ENCODE data around the gene GOLGA2.

The GOLGA2 gene

DNA sequence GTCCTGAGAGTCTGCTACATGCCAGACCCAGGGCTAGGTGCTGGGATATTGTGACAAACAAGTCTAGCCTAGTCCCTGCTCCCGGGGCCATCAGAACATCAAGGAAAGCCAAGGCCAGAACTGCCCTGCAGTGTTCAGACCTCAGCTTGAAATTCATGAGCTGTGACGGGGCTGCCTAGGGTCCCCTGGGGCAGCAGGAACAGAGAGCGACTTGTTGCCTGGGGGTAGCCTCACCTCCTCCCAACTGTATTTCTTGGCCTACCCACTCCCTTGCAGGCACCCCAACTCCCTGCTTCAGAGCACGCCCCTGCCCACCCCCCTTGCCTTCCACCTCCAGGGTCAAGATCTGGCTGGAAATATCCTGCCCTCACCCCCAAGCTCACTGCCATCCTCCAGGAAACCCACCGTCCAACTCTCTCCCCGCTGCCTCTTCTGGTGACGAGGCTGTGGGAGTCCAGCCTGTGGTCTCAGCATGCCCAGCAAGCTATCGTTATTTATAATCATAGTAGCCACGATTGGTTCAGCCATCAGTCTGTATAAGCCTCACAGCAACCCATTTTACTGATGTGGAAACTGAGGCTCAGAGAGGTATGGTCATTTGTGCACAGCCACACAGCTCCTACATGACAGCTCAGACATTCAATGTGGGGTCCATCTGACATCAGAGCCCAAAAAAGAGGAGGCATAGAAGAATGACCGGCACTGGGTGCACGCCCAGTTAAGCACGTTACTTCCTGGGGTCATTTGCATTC lies 61.9 kb downstream of the GOLGA2 start:
- no peak for DNase-seq (ENCODE audit: low read depth)

DNA sequence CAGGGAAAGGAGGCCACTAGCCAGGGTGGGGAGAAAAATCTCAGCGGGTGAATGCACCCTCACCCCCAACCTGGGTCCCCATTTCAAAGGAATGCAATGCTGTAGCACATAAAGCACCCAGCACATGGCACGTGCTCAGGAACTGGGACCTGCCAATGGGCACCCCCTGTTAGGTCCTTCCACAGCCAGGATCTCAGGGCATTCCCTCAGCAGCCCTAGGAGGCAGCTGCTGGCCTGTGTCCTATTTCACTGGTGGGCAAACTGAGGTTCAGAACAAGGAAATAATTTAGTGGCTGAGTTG lies 63.9 kb downstream of the GOLGA2 start:
- DNase-seq (ENCODE audit: low read depth): no peak

DNA sequence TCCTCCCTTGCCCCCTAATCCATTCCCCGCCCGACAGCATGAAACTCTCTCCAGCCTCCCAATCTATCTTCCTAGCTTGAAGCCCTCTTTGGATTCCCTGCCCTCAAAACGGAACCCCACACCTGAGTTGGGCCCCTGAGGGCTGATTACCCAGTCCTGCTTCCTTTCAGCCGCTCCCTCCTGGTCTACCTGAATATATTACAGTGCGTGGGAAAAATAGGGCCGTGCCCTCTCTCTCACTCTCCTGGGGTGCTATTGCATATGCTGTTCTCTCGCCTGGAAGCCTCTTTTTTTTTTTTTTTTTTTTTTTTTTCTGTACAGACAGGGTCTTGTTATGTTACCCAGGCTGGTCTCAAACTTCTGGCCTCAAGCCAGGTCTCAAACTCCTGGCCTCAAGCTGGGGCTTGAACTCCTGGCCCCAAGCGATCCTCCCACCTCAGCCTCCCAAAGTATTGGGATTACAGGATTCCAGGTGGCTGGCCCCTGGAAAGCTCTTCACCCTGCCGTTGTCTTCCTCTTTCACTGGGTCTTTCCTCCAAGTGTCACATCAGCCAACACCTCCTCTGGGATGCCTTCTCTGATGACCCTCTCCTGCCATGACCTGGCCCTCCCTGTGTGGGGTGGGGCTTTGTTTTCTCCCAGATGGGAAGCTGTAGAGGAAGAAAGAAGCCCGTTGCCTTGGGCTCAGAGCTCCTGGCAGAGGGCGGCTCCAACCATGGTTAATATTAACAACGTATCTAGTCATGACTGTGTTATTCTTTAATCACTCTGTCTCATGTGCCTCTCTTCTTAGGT lies 64.4 kb downstream of the GOLGA2 start:
- DNase-seq (ENCODE audit: low read depth): no peak

DNA sequence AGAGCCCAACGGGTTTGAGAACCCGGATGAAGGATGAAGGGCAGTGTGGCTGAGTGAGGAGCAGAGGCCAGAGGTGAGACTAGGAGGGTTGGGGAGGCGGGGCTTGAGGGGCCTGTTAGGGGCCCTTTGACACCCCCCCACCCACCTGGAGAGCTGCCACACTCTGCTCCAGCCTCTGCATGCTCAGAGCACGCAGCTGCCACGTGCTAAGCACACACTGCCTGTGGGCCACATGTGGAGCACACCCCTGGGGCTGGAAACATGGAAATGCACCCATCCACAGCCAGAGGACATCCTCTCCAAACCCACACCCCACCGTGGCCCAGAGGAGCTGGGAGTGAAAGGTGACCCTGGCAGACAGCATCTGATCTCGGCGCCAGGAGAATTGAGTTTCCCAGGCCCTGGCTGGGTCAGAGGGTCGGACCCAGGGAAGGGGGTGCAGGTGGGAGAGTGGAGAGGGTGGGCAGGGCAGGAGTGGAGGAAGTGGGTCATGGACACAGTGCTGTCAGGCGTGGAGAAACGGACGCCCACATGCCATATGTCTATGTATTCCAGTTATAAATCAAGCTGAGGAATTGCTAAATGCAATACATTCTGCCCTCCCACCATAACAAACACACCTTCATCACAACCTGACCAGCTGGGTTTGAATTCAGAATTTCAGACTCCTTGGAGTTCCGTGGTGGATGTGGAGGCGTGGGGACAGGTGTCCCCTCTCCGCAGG lies 66.7 kb downstream of the GOLGA2 start:
- no peak for DNase-seq (ENCODE audit: low read depth)

DNA sequence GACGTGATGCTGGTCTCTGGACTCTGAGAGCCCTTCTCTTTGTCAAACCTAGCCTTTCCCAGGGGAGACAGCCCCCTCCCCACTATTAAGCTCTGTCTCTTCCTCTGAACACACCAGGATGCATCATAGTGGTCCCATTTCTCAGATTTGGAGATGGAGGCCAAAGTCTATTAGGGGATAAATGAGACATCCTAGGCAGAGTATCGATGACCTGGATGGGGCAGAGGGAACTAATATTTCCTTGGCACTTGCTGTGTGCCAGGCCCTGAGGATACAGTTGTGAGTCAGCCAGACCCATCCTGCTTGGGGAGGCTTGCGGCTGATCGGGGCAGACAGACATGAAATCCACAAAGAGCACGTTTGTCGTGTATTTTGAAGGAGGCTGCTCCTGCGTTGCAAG lies 67.4 kb downstream of the GOLGA2 start:
- no peak for DNase-seq (ENCODE audit: low read depth)

DNA sequence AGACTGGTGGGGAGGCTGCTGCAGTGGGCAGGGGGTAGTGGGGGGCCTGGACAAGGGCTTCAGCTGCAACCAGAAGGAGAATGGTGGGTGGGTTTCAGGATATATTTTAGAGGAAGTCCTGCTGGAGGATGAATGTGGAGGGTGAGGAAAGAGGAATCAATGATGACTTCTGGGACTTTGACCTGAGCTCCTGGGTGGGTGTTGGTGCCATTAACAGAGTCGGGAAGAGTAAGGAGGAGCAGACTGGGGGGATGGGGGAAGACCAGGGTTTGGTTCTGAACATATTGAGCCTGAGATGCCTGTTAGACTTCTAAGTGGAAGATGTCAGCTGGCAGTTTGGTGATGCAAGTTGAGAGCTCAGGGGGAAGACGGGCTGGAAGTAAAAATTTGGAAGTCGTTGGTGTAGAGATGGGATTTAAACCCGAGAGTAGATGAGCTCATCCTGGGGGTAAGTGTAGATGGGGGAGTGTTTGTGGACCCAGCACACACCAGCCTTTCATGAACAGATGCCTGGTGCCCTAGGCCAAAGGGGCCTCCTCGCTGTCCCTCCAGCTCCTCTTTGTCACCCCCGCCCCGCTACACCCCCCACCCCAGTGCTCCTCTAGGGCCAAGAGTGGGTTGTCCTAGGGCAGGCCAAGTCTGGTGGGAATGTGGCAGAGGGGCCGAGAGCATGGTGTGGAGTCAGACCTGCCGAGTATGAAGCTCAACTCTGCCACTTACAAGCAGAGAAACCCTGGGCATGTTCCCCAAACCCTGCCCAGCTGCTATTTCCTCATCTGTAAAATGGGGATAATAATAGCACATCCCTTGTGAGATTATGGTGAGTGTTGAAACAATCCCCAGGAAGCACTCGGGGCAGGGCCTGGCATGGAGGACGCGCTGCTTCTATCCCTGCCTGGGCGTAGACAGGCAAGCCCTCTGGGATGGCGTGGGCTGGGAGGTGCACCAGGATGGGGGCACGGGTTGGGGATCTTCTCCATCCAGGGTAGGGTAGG lies 68.6 kb downstream of the GOLGA2 start:
- no peak for DNase-seq (ENCODE audit: low read depth)

DNA sequence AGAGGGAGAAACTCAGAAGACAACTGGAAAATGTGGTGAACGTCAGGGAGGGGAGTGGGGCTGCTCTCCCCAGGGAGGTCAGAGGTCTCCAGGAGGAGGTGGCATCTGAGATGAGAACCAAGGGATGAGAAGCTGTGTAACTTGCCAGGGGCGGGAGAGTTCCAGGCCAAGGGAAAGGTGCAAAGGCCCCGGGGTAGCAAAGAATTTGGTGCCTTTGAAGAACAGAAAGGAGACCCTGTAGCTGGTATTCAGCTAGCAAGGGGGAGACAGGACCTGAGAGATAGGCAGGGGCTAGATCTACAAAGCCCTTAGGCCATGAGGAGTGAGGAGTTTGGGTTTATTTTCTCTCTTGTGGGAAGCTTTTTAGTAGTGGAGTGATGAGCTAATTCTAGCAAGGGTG lies 69.3 kb downstream of the GOLGA2 start:
- DNase-seq (ENCODE audit: low read depth): no peak
